Parathyroid adenoma (tissue), 2 donors: ENCODE results near the gene AKT2.
A peak's percentile ranks its signal among the peaks of the same experiment; 100 is the strongest.

ENCODE experiments used
- H2AFZ ChIP-seq: fragments of 300-600 bp; sonication (generic); one replicate; pipeline ENCODE4 v1.7.0; 2017; ENCODE audit warnings: antibody characterized with exemption, mild to moderate bottlenecking
- H3K27ac ChIP-seq: fragments of 300-600 bp; sonication (generic); one replicate; pipeline ENCODE4 v1.7.0; 2017
- H3K27me3 ChIP-seq: fragments of 300-600 bp; sonication (generic); one replicate; pipeline ENCODE4 v1.7.0; 2017; ENCODE audit warnings: low read length; ENCODE audit not compliant: control insufficient read depth, insufficient read depth
- H3K36me3 ChIP-seq: fragments of 300-600 bp; sonication (generic); one replicate; pipeline ENCODE4 v1.7.0; 2017; ENCODE audit warnings: low read length; ENCODE audit not compliant: control insufficient read depth, insufficient read depth
- H3K4me1 ChIP-seq: fragments of 300-600 bp; sonication (generic); one replicate; pipeline ENCODE4 v1.7.0; 2017; ENCODE audit warnings: control low read depth
- H3K4me2 ChIP-seq: fragments of 300-600 bp; sonication (generic); one replicate; pipeline ENCODE4 v1.7.0; 2017; ENCODE audit warnings: low read length
- H3K4me3 ChIP-seq: fragments of 300-600 bp; sonication (generic); one replicate; pipeline ENCODE4 v1.7.0; 2017; ENCODE audit warnings: low read depth, low read length
- H3K79me2 ChIP-seq: fragments of 300-600 bp; sonication (generic); one replicate; pipeline ENCODE4 v1.7.0; 2017; ENCODE audit warnings: control low read depth
- H3K9ac ChIP-seq: fragments of 300-600 bp; sonication (generic); one replicate; pipeline ENCODE4 v1.7.0; 2017; ENCODE audit warnings: mild to moderate bottlenecking
- H3K9me3 ChIP-seq: fragments of 300-600 bp; sonication (generic); one replicate; pipeline ENCODE4 v1.7.0; 2017; ENCODE audit warnings: low read length; ENCODE audit not compliant: control insufficient read depth
- CTCF ChIP-seq: fragments of 300-600 bp; sonication (generic); IDR thresholded peaks from one replicate; pipeline ENCODE4 v1.7.0; 2017; ENCODE audit warnings: antibody characterized with exemption, mild to moderate bottlenecking
- donor health status: primary hyperparathyroidism.

AKT2 gene

GRCh38 chr19:40192758-40193586 is 92.2 kb downstream of the AKT2 start:
- H3K4me2 ChIP-seq: peak overlapping the region; percentile 86
- H3K27me3 ChIP-seq: no peaks in the 10 kb centered on the region
- H3K9me3 ChIP-seq: no peaks in the 10 kb centered on the region
- H3K36me3 ChIP-seq: no peaks in the 10 kb centered on the region
- no peak overlapping the region for H2AFZ ChIP-seq
- TF ChIP-seq CTCF: no peak
- no peak overlapping the region for H3K27ac ChIP-seq
- peaks cover 7% of the 10 kb centered on the region for H3K4me1 ChIP-seq
- H3K9ac ChIP-seq: no peak overlapping the region
- no peak overlapping the region for H3K4me3 ChIP-seq
- no peaks in the 10 kb centered on the region for H3K79me2 ChIP-seq

GRCh38 chr19:40191836-40192646 is 93.1 kb downstream of the AKT2 start:
- Histone ChIP-seq H3K79me2 (no peaks in the 10 kb centered on the region), H3K36me3 (no peaks in the 10 kb centered on the region), H3K4me1 (peaks cover 7% of the 10 kb centered on the region), H3K9me3 (no peaks in the 10 kb centered on the region), H2AFZ (peak overlapping the region; percentile 84), H3K4me2 (peak overlapping the region; percentile 86), H3K27ac (no peak overlapping the region), H3K9ac (peak overlapping the region; percentile 74), H3K4me3 (peak overlapping the region; percentile 53), H3K27me3 (no peaks in the 10 kb centered on the region)
- TF ChIP-seq CTCF: no peak

GRCh38 chr19:40190891-40191835 is 94.0 kb downstream of the AKT2 start, which contains the start of gene MAP3K10:
MAP3K10 (plus strand) TSS chr19:40191426; CDS start chr19:40192032, 606 bp downstream.
- Histone ChIP-seq H3K4me3 (peak within 1 kb of the TSS; percentile 97), H3K9me3 (no peaks in the 10 kb centered on the region), H3K79me2 (no peaks in the 10 kb centered on the region), H3K4me1 (peaks cover 7% of the 10 kb centered on the region), H3K27me3 (no peaks in the 10 kb centered on the region), H3K36me3 (no peaks in the 10 kb centered on the region), H2AFZ (peak within 1 kb of the TSS; percentile 100), H3K27ac (peak within 1 kb of the TSS; percentile 82), H3K9ac (peak within 1 kb of the TSS; percentile 88), H3K4me2 (peak within 1 kb of the TSS; percentile 98)
- TF ChIP-seq CTCF: no peak

- no peaks in the 10 kb centered on the region for H3K9me3 ChIP-seq
- H3K36me3 ChIP-seq: no peaks in the 10 kb centered on the region
- no peak for TF ChIP-seq CTCF
- H3K4me3 ChIP-seq: no peak overlapping the region
- H3K79me2 ChIP-seq: no peaks in the 10 kb centered on the region
- no peaks in the 10 kb centered on the region for H3K4me1 ChIP-seq
- no peak overlapping the region for H2AFZ ChIP-seq
- H3K27ac ChIP-seq: no peak overlapping the region
- no peak overlapping the region for H3K9ac ChIP-seq
- no peak overlapping the region for H3K4me2 ChIP-seq
- no peaks in the 10 kb centered on the region for H3K27me3 ChIP-seq
Observed at GRCh38 chr19:40184273-40184672, 100.9 kb downstream of the AKT2 start.
